LNCAP (cell line): Measurements from ENCODE around the gene SHC2.

Experiments
- CTCF ChIP-seq: fragments of 450-650 bp; IDR thresholded peaks from 2 replicates; pipeline ENCODE4 v1.5.1; 2017; ENCODE audit warnings: mild to moderate bottlenecking

SHC2 gene

GRCh38 chr19:495081-495401 is 34.2 kb upstream of the SHC2 start:
- TF ChIP-seq CTCF, result no peak

GRCh38 chr19:494171-495080 is 33.6 kb upstream of the SHC2 start:
- no peak for TF ChIP-seq CTCF

GRCh38 chr19:493391-494170 is 32.7 kb upstream of the SHC2 start:
- TF ChIP-seq CTCF, result no peak

GRCh38 chr19:492091-492531 is 31.3 kb upstream of the SHC2 start:
- TF ChIP-seq CTCF, result no peak

GRCh38 chr19:491146-491741 is 30.4 kb upstream of the SHC2 start:
- no peak for TF ChIP-seq CTCF

- no peak for TF ChIP-seq CTCF
Measured at GRCh38 chr19:489418-490196, 28.8 kb upstream of the SHC2 start.
